Measurements from ENCODE around the gene PCA3.
A peak's percentile ranks its signal among the peaks of the same experiment; 100 is the strongest.

PCA3 gene

GRCh38 chr9:76764138-76764537 is at the start of gene PCA3:
Gene PCA3, plus strand, starts transcription at chr9:76764438.
- TF ChIP-seq JUND (IDR thresholded peaks at IDR 0.05; ENCODE audit: low read depth), result no peak
- DNase-seq (ENCODE audit: low read depth in 1 of 2, low spot score in 1 of 2), result no peak
- in situ Hi-C loops (cut with HindIII; ENCODE audit: low pct_unique_long_range_greater_than_20kb, low sequenced_read_pairs), result no loop called here

GRCh38 chr9:76716085-76716672 is 48.1 kb upstream of the PCA3 start:
- TF ChIP-seq JUND (IDR thresholded peaks at IDR 0.05; ENCODE audit: low read depth), result no peak
- in situ Hi-C loops (cut with HindIII; ENCODE audit: low pct_unique_long_range_greater_than_20kb, low sequenced_read_pairs), result no loop called here
- no peak for DNase-seq (ENCODE audit: low read depth in 1 of 2, low spot score in 1 of 2)

DNA sequence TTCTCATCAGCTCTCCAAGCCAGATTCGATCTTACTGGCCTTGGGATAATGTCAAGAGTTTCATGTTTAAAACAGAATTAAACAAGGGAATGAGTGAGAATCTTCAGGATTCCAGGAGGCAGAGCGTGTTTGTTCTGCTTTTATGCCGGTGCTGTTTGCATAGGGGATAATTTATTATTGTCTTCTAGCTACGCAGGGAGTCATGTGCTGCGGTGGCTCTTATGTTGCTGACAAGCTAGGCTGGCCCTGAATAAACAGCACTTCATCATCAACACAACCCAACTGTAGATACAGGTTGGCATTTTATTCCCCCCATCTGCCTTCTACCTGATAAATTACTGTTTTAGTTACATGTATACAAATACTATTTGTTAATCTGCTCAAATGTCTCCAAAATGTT is 47.1 kb upstream of the PCA3 start:
- no peak for TF ChIP-seq JUND (IDR thresholded peaks at IDR 0.05; ENCODE audit: low read depth)
- DNase-seq (ENCODE audit: low read depth in 1 of 2, low spot score in 1 of 2), result no peak
- in situ Hi-C loops (cut with HindIII; ENCODE audit: low pct_unique_long_range_greater_than_20kb, low sequenced_read_pairs), result no loop called here

DNA sequence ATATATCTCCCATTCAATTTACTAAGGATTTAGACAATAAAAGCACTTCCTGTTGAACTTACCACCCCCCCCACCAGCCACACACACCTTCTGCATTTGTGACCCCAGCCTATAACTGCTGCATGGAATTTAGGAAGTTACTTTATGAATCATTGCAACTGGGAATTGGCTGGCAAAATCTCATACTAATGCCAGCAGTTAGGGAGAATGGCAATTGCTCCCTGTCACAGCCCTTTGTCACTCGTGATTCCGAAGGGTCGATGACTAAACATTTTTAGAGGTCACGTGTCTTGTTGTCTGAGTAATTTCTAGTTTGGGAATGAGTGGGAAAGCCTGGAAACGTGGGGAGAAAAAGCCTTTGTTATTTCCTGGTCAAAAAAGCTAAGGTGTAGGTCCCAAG is 46.6 kb upstream of the PCA3 start:
- in situ Hi-C loops (cut with HindIII; ENCODE audit: low pct_unique_long_range_greater_than_20kb, low sequenced_read_pairs), result no loop called here
- TF ChIP-seq JUND (IDR thresholded peaks at IDR 0.05; ENCODE audit: low read depth), result no peak
- no peak for DNase-seq (ENCODE audit: low read depth in 1 of 2, low spot score in 1 of 2)

DNA sequence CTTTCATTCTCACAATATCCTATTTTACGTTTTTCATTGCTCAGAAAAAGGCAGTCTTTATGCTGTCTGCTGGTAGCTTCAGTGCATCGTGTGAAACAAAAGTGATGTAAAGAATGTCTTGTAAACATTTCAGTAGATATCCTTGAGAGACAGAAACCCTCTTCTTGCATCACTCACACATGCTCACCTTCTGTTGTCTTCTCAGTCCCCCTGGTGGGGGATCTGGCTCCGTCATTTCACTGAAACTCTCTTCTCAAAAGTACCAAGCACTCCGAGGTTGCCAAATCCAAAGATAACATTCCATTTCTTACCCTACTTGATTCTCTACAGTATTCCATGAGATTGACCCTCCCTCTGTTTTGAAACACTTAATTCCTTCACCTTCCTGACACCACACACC is 46.1 kb upstream of the PCA3 start:
- no peak for TF ChIP-seq JUND (IDR thresholded peaks at IDR 0.05; ENCODE audit: low read depth)
- no peak for DNase-seq (ENCODE audit: low read depth in 1 of 2, low spot score in 1 of 2)
- in situ Hi-C loops (cut with HindIII; ENCODE audit: low pct_unique_long_range_greater_than_20kb, low sequenced_read_pairs), result no loop called here

DNA sequence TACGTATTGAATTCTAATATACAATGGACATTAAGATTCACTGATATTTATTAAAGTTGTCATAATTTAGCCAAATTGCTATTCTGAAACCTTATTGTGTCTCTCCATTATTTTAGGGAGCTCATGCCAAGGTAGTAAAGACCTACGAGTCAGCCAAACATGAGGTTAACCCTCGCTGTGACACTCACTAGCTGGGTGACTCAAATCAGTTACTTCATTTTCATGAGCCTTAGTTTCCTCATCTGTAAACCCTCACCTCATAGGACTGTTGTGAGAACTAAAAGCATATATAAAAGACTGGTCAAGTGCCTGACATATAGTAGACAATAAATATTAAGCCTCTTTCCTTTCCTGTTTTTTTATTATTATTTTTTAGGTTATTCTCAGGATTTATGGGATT is 44.0 kb upstream of the PCA3 start:
- in situ Hi-C loops (cut with HindIII; ENCODE audit: low pct_unique_long_range_greater_than_20kb, low sequenced_read_pairs), result no loop called here

DNA sequence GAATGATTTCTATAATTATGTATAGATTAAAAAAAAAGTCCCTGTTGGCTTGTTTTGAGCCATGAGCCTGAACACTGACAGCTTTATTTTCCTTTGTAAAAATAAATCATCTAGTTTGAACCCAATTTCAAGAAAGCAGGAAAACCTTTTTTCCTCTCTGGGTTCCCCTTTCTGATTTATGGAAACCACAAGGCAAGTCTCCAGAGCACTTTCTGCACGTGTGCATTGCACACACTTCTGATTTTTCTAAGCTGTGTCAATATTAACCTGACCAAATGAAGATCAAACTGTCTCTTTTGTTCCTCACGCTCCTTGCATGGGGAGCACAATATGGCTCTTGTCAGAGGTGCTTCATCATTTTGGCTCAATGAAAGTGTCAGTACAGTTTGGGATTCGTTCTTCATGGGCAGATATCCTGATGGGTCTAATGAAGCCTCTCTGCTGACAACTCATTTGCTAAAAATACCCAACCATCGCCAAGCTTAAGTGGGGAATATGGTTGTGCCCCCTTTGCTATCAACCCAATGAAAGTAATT is 39.2 kb upstream of the PCA3 start:
- DNase-seq (ENCODE audit: low read depth in 1 of 2, low spot score in 1 of 2), result no peak
- TF ChIP-seq JUND (IDR thresholded peaks at IDR 0.05; ENCODE audit: low read depth), result no peak
- in situ Hi-C loops (cut with HindIII; ENCODE audit: low pct_unique_long_range_greater_than_20kb, low sequenced_read_pairs), result no loop called here

More for the DNA sequence above, 44.0 kb upstream of the PCA3 start:
- no peak for DNase-seq (ENCODE audit: low read depth in 1 of 2, low spot score in 1 of 2)
- no peak for TF ChIP-seq JUND (IDR thresholded peaks at IDR 0.05; ENCODE audit: low read depth)

DNA sequence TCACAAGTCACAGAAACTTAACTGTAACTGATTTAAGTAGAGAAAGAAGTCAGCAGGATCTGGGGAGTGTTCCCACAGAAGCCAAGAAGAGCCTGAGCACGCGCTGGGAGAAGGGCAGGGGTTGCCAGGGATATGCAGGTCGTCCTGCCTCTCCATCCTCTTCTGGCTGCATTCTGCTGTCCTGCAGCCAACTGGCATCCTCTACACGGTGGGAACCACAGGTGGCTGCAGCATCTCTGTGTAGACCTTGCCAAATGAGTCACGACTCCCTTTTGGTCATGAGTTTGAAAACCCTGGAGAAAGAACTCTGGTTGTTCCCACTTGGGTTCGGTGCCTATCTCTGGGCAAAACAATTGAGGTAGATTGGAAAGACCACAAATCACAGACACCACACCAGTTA is 38.4 kb upstream of the PCA3 start:
- DNase-seq (ENCODE audit: low read depth in 1 of 2, low spot score in 1 of 2), result no peak

GRCh38 chr9:76729116-76729515 is 35.1 kb upstream of the PCA3 start:
- in situ Hi-C loops (cut with HindIII; ENCODE audit: low pct_unique_long_range_greater_than_20kb, low sequenced_read_pairs), result no loop called here
- no peak for TF ChIP-seq JUND (IDR thresholded peaks at IDR 0.05; ENCODE audit: low read depth)
- no peak for DNase-seq (ENCODE audit: low read depth in 1 of 2, low spot score in 1 of 2)

More for the DNA sequence above, 38.4 kb upstream of the PCA3 start:
- in situ Hi-C loops (cut with HindIII; ENCODE audit: low pct_unique_long_range_greater_than_20kb, low sequenced_read_pairs), result no loop called here
- TF ChIP-seq JUND (IDR thresholded peaks at IDR 0.05; ENCODE audit: low read depth), result no peak

GRCh38 chr9:76729980-76730737 is 34.1 kb upstream of the PCA3 start:
- DNase-seq (ENCODE audit: low read depth in 1 of 2, low spot score in 1 of 2), result peak in 1 of 2 experiments; percentile 5

DNA sequence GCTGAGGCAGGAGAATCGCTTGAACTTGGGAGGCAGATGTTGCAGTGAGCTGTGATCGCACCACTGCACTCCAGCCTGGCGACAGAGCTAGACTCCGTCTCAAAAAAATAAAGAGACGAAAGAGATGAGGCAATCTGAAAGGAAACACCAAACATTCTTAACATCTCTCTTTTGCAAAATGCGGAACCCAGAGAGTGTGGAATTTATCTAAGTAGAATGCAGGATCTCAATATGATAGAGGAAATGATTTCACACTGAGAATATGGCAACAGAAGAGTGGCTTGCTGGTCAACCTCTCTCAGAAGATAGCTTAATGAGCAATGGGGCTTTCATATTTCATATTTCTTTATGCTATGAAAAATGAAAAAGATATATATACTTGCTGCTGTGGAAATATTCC is 33.4 kb upstream of the PCA3 start:
- no peak for TF ChIP-seq JUND (IDR thresholded peaks at IDR 0.05; ENCODE audit: low read depth)
- DNase-seq (ENCODE audit: low read depth in 1 of 2, low spot score in 1 of 2), result no peak
- in situ Hi-C loops (cut with HindIII; ENCODE audit: low pct_unique_long_range_greater_than_20kb, low sequenced_read_pairs), result no loop called here

More at GRCh38 chr9:76729980-76730737, 34.1 kb upstream of the PCA3 start:
- TF ChIP-seq JUND (IDR thresholded peaks at IDR 0.05; ENCODE audit: low read depth), result no peak
- in situ Hi-C loops (cut with HindIII; ENCODE audit: low pct_unique_long_range_greater_than_20kb, low sequenced_read_pairs), result no loop called here

- DNase-seq (ENCODE audit: low read depth in 1 of 2, low spot score in 1 of 2), result no peak
- TF ChIP-seq JUND (IDR thresholded peaks at IDR 0.05; ENCODE audit: low read depth), result no peak
- in situ Hi-C loops (cut with HindIII; ENCODE audit: low pct_unique_long_range_greater_than_20kb, low sequenced_read_pairs), result no loop called here
These were observed 31.8 kb upstream of the PCA3 start for GRCh38 chr9:76732341-76732958.

GRCh38 chr9:76733096-76733495 is 31.1 kb upstream of the PCA3 start:
- in situ Hi-C loops (cut with HindIII; ENCODE audit: low pct_unique_long_range_greater_than_20kb, low sequenced_read_pairs), result no loop called here
- no peak for DNase-seq (ENCODE audit: low read depth in 1 of 2, low spot score in 1 of 2)
- no peak for TF ChIP-seq JUND (IDR thresholded peaks at IDR 0.05; ENCODE audit: low read depth)
